Fibroblast of lung (primary cell): Measurements from ENCODE around the gene C1orf105.

Experiments used
- EZH2 ChIP-seq: IDR thresholded peaks from 2 replicates; pipeline ENCODE4 v1.5.1; 2012; ENCODE audit warnings: low read length, control low read depth, mild to moderate bottlenecking; ENCODE audit errors: missing control alignments
- TF ChIP-seq, protein P1 (sequence below), 2 donors: IDR thresholded peaks in 1 of 2; conservative IDR thresholded peaks in 1 of 2; 1 replicate in 1 of 2; 2 replicates in 1 of 2; pipeline ENCODE4 v1.5.1; 2011 to 2012; ENCODE audit warnings: low read length in 2 of 2, control low read depth in 1 of 2, inconsistent platforms in 1 of 2, low read depth in 1 of 2, mild to moderate bottlenecking in 1 of 2

DNA sequence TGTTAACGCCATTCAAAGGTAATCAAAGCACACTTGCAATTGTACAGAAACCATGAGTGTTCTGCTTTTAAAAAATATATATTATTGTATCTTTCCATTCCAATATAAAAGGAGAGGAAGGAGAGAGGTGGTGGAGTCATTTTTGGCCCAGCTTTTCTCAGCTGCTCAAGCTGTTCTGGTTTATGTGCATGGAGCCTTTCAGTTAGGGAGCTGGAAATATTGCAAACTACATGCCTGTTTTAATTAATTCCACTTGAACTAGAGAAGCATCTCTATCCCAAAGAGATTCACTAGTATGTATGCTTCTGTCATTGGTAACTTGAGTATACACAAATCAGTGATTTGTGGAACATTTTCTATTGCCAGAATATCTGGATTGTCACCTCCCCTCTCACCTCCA is 28.5 kb upstream of the C1orf105 start:
- TF ChIP-seq EZH2 = no peak
- TF ChIP-seq, protein P1, sequence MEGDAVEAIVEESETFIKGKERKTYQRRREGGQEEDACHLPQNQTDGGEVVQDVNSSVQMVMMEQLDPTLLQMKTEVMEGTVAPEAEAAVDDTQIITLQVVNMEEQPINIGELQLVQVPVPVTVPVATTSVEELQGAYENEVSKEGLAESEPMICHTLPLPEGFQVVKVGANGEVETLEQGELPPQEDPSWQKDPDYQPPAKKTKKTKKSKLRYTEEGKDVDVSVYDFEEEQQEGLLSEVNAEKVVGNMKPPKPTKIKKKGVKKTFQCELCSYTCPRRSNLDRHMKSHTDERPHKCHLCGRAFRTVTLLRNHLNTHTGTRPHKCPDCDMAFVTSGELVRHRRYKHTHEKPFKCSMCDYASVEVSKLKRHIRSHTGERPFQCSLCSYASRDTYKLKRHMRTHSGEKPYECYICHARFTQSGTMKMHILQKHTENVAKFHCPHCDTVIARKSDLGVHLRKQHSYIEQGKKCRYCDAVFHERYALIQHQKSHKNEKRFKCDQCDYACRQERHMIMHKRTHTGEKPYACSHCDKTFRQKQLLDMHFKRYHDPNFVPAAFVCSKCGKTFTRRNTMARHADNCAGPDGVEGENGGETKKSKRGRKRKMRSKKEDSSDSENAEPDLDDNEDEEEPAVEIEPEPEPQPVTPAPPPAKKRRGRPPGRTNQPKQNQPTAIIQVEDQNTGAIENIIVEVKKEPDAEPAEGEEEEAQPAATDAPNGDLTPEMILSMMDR (conservative IDR thresholded peaks at IDR 0.05 in 1 of 2, IDR thresholded peaks at IDR 0.05 in 1 of 2; ENCODE audit: low read depth in 1 of 2, low read length in 2 of 2) = no peak
